Liver (tissue), 9 donors: ENCODE data around the gene DLX2. TPM values are rescaled to one million over a fixed set of nuclear protein-coding genes. Genes with fewer than 3 reads are reported as not detected.

Experiments used
- DNase-seq: peaks from one replicate; pipeline ENCODE4 v3.0.0-alpha.2; 2017; ENCODE audit warnings: low spot score
- H3K27ac ChIP-seq, 2 donors: one replicate each; pipeline ENCODE4 v1.7.0; 2013; ENCODE audit warnings: inconsistent platforms in 2 of 2, low read length in 2 of 2, control low read depth in 1 of 2, low read depth in 1 of 2, mild to moderate bottlenecking in 1 of 2
- H3K27me3 ChIP-seq, 4 donors: one replicate each; pipeline versions ENCODE4 v1.6.1 to v1.7.0; 2013; ENCODE audit warnings: low read length in 3 of 4, inconsistent platforms in 1 of 4, mild to moderate bottlenecking in 1 of 4, moderate library complexity in 1 of 4; ENCODE audit not compliant: control insufficient read depth in 4 of 4, insufficient read depth in 4 of 4
- H3K36me3 ChIP-seq, 4 donors: one replicate each; pipeline versions ENCODE4 v1.6.1 to v1.7.0; 2013; ENCODE audit warnings: low read length in 3 of 4, mild to moderate bottlenecking in 3 of 4, low read depth in 1 of 4, moderate library complexity in 1 of 4; ENCODE audit not compliant: control insufficient read depth in 4 of 4, insufficient read depth in 3 of 4
- H3K4me1 ChIP-seq, 4 donors: one replicate each; pipeline versions ENCODE4 v1.6.1 to v1.7.0; 2013; ENCODE audit warnings: low read length in 3 of 4, mild to moderate bottlenecking in 3 of 4, moderate library complexity in 1 of 4; ENCODE audit not compliant: control insufficient read depth in 4 of 4, insufficient read depth in 4 of 4
- H3K4me3 ChIP-seq, 3 donors: one replicate each; pipeline versions ENCODE4 v1.6.1 to v1.7.0; 2013; ENCODE audit warnings: low read length in 3 of 3, control low read depth in 1 of 3, low read depth in 1 of 3, mild to moderate bottlenecking in 1 of 3
- H3K9ac ChIP-seq, 2 donors: one replicate each; pipeline ENCODE4 v1.7.0; 2013; ENCODE audit warnings: low read length in 2 of 2, mild to moderate bottlenecking in 2 of 2, moderate library complexity in 2 of 2, control low read depth in 1 of 2, low read depth in 1 of 2
- H3K9me3 ChIP-seq, 4 donors: one replicate each; pipeline versions ENCODE4 v1.6.1 to v1.7.0; 2013; ENCODE audit warnings: low read length in 3 of 4; ENCODE audit not compliant: control insufficient read depth in 4 of 4
- ATF3 ChIP-seq: IDR thresholded peaks from 2 replicates; pipeline ENCODE4 v1.6.1; 2016; ENCODE audit warnings: antibody characterized with exemption
- FOXA1 ChIP-seq: IDR thresholded peaks from 2 replicates; pipeline ENCODE4 v1.6.1; 2016; ENCODE audit warnings: antibody characterized with exemption
- FOXA2 ChIP-seq: IDR thresholded peaks from 2 replicates; pipeline ENCODE4 v1.6.1; 2016; ENCODE audit warnings: antibody characterized with exemption
- GABPA ChIP-seq, 2 donors: IDR thresholded peaks in 1 of 2; conservative IDR thresholded peaks in 1 of 2; 2 replicates each; pipeline ENCODE4 v1.6.1; 2016; ENCODE audit warnings: antibody characterized with exemption in 2 of 2, mild to moderate bottlenecking in 1 of 2, moderate library complexity in 1 of 2
- HNF4G ChIP-seq: IDR thresholded peaks from 2 replicates; pipeline ENCODE4 v1.6.1; 2016; ENCODE audit warnings: antibody characterized with exemption
- JUND ChIP-seq, 2 donors: IDR thresholded peaks; 2 replicates each; pipeline ENCODE4 v1.6.1; 2016; ENCODE audit warnings: antibody characterized with exemption in 2 of 2
- MAX ChIP-seq: IDR thresholded peaks from 2 replicates; pipeline ENCODE4 v1.6.1; 2016; ENCODE audit warnings: antibody characterized with exemption
- NR2F2 ChIP-seq: IDR thresholded peaks from 2 replicates; pipeline ENCODE4 v1.6.1; 2016; ENCODE audit warnings: antibody characterized with exemption
- RAD21 ChIP-seq, 2 donors: IDR thresholded peaks; 2 replicates each; pipeline ENCODE4 v1.6.1; 2016; ENCODE audit warnings: antibody characterized with exemption in 2 of 2, mild to moderate bottlenecking in 2 of 2
- RXRA ChIP-seq, 2 donors: IDR thresholded peaks; 2 replicates each; pipeline ENCODE4 v1.6.1; 2017 to 2018; ENCODE audit warnings: antibody characterized with exemption in 2 of 2, mild to moderate bottlenecking in 1 of 2
- SP1 ChIP-seq: IDR thresholded peaks from 2 replicates; pipeline ENCODE4 v1.6.1; 2018; ENCODE audit warnings: antibody characterized with exemption, mild to moderate bottlenecking
- TAF1 ChIP-seq: conservative IDR thresholded peaks from 2 replicates; pipeline ENCODE4 v1.6.1; 2016; ENCODE audit warnings: antibody characterized with exemption, mild to moderate bottlenecking
- YY1 ChIP-seq: IDR thresholded peaks from 2 replicates; pipeline ENCODE4 v1.6.1; 2016; ENCODE audit warnings: antibody characterized with exemption, mild to moderate bottlenecking
- WGBS: extraction: QIAGEN DNeasy Blood & Tissue Kit; methylation state at CpG from one replicate; pipeline ENCODE4 v1.1.7; 2013; 5-methylcytosine and 5-hydroxymethylcytosine counted together
- polyA plus RNA-seq, 2 donors: library from polyadenylated mRNA; stranded (reverse) in 1 of 2; unstranded in 1 of 2; fragments of 200-250 nt in 1 of 2; fragments of >200 nt in 1 of 2; fragmentation: Nextera tagmentation in 1 of 2; extraction: Ambion mirVana in 1 of 2; gene quantifications; one replicate each; pipeline versions ENCODE4 v1.2.1 to v1.2.3, GENCODE V29; 2013 to 2015
- total RNA-seq, 2 donors: library from RNA; depleted of rRNA; stranded (reverse); fragments of >200 nt; gene quantifications; one replicate each; pipeline ENCODE4 v1.2.3, GENCODE V29; 2014
- TF ChIP-seq, protein P1 (sequence below): IDR thresholded peaks from 2 replicates; pipeline ENCODE4 v1.6.1; 2016; ENCODE audit warnings: antibody characterized with exemption, mild to moderate bottlenecking
- TF ChIP-seq, protein P2 (sequence below): IDR thresholded peaks from 2 replicates; pipeline ENCODE4 v1.6.1; 2016; ENCODE audit warnings: antibody characterized with exemption
- TF ChIP-seq, protein P3 (sequence below): fragments of 150-350 bp; IDR thresholded peaks from 2 replicates; pipeline ENCODE4 v1.5.1; 2017; ENCODE audit warnings: improper control_type of control experiment, low read depth, low read length; ENCODE audit not compliant: missing input control
- donor health status: healthy.
- donor health status: healthy.
- donor health status: healthy.
- donor health status: healthy.
- donor health status: healthy.

DLX2 gene
- total and polyA plus RNA-seq, 4 donors: not detected

GRCh38 chr2:172096626-172097547 is 5.8 kb downstream of the DLX2 start:
- H3K4me3 ChIP-seq: no peak overlapping the region
- peaks cover 13 to 37% (median 25%) of the 10 kb centered on the region in 4 donors for H3K4me1 ChIP-seq
- no peak for DNase-seq

More at GRCh38 chr2:172096626-172097547, 5.8 kb downstream of the DLX2 start:
- Histone ChIP-seq H3K27me3 (peaks cover 15 to 37% (median 22%) of the 10 kb centered on the region in 4 donors), H3K36me3 (no peaks in the 10 kb centered on the region), H3K9ac (no peak overlapping the region), H3K9me3 (peaks cover 0 to 4% (median 0%) of the 10 kb centered on the region in 4 donors), H3K27ac (no peak overlapping the region)
- 5% methylated on average over 55 of the region's 55 CpGs for WGBS
- TF ChIP-seq NR2F2 (no peak), GABPA (IDR thresholded peaks at IDR 0.05 in 1 of 2, conservative IDR thresholded peaks at IDR 0.05 in 1 of 2) (no peak), FOXA2 (no peak), RXRA (IDR thresholded peaks at IDR 0.05) (no peak), TAF1 (no peak), HNF4G (no peak), RAD21 (IDR thresholded peaks at IDR 0.05) (no peak), JUND (IDR thresholded peaks at IDR 0.05) (no peak), YY1 (no peak), SP1 (no peak), MAX (no peak), FOXA1 (no peak), ATF3 (no peak)
- TF ChIP-seq, protein P1, sequence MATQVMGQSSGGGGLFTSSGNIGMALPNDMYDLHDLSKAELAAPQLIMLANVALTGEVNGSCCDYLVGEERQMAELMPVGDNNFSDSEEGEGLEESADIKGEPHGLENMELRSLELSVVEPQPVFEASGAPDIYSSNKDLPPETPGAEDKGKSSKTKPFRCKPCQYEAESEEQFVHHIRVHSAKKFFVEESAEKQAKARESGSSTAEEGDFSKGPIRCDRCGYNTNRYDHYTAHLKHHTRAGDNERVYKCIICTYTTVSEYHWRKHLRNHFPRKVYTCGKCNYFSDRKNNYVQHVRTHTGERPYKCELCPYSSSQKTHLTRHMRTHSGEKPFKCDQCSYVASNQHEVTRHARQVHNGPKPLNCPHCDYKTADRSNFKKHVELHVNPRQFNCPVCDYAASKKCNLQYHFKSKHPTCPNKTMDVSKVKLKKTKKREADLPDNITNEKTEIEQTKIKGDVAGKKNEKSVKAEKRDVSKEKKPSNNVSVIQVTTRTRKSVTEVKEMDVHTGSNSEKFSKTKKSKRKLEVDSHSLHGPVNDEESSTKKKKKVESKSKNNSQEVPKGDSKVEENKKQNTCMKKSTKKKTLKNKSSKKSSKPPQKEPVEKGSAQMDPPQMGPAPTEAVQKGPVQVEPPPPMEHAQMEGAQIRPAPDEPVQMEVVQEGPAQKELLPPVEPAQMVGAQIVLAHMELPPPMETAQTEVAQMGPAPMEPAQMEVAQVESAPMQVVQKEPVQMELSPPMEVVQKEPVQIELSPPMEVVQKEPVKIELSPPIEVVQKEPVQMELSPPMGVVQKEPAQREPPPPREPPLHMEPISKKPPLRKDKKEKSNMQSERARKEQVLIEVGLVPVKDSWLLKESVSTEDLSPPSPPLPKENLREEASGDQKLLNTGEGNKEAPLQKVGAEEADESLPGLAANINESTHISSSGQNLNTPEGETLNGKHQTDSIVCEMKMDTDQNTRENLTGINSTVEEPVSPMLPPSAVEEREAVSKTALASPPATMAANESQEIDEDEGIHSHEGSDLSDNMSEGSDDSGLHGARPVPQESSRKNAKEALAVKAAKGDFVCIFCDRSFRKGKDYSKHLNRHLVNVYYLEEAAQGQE: no peak
- TF ChIP-seq, protein P2, sequence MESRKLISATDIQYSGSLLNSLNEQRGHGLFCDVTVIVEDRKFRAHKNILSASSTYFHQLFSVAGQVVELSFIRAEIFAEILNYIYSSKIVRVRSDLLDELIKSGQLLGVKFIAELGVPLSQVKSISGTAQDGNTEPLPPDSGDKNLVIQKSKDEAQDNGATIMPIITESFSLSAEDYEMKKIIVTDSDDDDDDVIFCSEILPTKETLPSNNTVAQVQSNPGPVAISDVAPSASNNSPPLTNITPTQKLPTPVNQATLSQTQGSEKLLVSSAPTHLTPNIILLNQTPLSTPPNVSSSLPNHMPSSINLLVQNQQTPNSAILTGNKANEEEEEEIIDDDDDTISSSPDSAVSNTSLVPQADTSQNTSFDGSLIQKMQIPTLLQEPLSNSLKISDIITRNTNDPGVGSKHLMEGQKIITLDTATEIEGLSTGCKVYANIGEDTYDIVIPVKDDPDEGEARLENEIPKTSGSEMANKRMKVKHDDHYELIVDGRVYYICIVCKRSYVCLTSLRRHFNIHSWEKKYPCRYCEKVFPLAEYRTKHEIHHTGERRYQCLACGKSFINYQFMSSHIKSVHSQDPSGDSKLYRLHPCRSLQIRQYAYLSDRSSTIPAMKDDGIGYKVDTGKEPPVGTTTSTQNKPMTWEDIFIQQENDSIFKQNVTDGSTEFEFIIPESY: no peak
- TF ChIP-seq, protein P3, sequence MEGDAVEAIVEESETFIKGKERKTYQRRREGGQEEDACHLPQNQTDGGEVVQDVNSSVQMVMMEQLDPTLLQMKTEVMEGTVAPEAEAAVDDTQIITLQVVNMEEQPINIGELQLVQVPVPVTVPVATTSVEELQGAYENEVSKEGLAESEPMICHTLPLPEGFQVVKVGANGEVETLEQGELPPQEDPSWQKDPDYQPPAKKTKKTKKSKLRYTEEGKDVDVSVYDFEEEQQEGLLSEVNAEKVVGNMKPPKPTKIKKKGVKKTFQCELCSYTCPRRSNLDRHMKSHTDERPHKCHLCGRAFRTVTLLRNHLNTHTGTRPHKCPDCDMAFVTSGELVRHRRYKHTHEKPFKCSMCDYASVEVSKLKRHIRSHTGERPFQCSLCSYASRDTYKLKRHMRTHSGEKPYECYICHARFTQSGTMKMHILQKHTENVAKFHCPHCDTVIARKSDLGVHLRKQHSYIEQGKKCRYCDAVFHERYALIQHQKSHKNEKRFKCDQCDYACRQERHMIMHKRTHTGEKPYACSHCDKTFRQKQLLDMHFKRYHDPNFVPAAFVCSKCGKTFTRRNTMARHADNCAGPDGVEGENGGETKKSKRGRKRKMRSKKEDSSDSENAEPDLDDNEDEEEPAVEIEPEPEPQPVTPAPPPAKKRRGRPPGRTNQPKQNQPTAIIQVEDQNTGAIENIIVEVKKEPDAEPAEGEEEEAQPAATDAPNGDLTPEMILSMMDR: no peak
